Kidney glomerular epithelial cell (primary cell): ENCODE data around the gene R3HDML.

Experiments used
- DNase-seq: peaks from one replicate; lab custom pipeline; 2025; lab: John Stamatoyannopoulos, UW

R3HDML gene

DNA sequence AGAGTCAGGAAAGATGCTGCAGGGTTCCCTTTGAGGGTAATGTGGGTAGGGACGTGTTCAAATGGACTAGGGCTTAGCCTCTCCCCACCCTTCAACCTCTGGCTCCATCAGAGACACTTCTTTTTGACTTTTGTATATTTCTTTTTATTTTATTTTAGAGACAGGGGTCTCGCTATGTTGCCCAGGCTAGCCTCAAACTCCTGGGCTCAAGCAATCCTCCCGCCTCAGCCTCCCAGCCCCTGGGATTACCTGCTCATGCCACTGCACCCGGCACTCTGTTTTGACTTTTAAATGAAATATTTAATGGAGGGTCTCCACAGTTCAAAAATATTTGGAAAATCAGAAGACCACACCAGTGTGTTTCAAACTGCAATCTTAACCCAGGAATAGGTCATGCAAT lies 27.2 kb downstream of the R3HDML start:
- no peak for DNase-seq

DNA sequence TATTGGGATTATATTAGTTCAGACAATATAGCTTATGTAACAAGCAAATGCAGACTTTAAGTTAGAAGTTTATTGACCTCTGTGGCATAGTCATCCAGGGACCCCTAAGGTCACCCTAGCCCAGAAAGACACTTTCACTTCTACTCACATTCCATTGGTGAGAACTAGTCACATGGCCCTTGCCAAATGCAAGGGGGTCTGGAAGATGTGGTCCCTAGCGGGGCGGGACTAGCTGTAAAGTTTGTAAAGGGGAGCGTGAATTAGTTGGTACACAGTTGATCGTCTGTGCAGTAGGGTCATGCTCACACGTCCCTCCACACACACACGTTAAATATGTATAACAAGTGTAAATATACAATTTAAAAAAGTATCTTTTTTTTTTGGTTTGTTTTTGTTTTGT lies 27.9 kb downstream of the R3HDML start:
- DNase-seq, result no peak

GRCh38 chr20:44367746-44368145 lies 30.9 kb downstream of the R3HDML start:
- no peak for DNase-seq

- no peak for DNase-seq
These were observed 33.9 kb downstream of the R3HDML start for GRCh38 chr20:44370639-44371218.

DNA sequence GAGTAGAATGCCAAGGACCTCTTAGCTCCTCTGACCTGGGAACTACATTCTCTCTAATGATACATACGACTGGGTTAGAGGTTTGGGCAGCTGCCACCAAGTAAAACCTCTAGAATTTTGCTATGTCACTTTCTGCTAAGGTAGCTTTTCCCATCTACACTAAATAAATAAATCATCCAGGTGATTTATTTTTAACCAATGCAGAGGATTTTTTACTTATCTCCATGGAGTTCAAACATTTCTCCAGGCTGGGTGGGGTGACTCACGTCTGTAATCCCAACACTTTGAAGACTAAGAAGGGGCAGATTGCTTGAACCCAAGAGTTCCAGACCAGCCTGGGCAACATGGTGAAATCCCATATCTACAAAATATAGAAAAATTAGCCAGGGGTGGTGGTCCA lies 45.8 kb downstream of the R3HDML start:
- DNase-seq, result no peak

DNA sequence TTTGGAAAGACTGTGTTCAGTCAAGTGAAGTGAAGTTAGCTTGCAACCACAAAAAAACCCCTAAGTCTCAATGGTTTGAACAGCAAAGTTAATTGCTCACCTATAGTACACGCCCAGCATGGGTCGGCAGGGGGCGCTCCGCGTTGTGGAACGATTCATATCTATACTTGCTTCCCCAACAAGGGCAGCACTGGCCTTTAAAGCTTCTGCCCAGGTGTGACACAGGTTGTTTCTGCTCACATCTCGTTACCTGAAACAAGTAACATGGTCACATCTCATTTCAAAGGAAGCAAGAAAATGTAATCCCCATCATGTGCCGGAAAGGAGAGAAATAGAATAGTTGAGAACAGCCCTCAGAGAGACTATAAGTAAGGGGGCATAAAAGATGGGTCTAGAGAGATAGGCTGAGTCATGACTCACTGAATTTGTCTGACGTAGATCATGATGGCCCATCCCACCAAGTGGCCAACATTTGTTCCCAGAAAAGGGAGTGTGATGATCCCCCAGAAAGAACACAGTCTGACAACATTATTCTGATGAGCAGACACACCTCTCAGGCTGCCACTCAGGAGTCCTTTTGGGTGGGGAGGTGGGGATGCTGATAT lies 47.7 kb downstream of the R3HDML start:
- DNase-seq, result peak; percentile 48

- DNase-seq, result peak; percentile 54
These were observed 51.7 kb downstream of the R3HDML start for GRCh38 chr20:44388466-44389023.

- no peak for DNase-seq
These were observed 53.0 kb downstream of the R3HDML start for GRCh38 chr20:44389871-44390270.

DNA sequence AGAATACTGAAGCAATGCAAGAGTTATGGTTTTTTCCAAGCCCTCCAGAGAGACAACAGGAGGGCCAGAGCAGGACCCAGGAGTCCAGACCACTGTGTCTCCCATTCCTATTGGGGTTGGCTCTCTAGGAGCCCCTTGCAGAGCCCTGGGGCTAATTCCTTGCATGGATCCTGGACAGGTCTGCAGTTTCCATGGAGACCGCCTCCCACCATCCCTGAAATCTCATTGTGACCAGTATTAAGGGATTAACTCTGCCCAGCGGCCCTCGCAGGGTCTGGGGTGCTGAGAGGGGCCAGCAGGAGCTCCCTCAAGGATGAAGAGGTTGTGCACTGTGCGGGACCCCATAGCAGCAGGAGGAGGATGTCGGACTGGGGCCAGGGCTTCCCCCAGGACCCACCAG lies 53.4 kb downstream of the R3HDML start:
- no peak for DNase-seq

- no peak for DNase-seq
These were observed 55.4 kb downstream of the R3HDML start for GRCh38 chr20:44392088-44392775.

- DNase-seq, result no peak
These were observed 56.1 kb downstream of the R3HDML start for GRCh38 chr20:44392776-44393607.

- no peak for DNase-seq
These were observed 57.0 kb downstream of the R3HDML start for GRCh38 chr20:44393608-44394451.

- no peak for DNase-seq
These were observed 57.5 kb downstream of the R3HDML start for GRCh38 chr20:44394452-44394701.

DNA sequence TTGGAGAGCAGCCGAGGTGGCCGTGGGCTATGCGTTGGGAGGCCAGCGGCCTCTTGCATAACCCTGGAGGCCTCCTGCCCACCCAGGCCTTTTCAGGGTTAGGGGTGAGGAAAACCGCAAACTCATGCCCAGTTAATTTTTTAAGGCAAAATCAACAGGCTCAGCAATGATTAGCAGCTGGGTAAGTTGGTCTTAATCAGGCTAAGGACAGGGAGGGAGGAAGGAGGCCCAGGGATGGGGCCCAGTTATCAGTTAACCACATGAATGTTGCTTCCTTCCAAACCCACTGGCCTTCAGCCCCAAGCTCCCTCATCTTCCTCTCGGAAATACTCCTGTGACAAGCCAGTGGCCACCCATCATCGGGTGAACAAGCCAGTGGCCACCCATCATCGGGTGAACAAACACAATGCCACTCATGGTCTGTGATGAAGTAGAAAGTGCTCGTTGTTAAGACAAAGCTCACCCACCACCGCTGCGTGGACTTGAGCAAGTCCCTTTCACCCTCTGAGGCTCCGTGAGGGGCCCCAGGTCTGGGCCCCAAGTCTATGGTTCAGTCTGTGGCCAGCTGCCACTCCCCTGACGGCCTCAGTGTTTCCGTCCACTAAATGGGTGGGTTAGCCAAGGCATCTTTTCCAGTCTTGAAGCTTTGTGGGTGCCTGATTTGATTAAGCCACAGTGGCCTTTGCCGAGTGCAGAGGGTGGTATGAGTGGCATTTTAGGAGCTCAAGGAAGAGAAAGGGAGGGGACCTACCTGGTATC lies 58.0 kb downstream of the R3HDML start:
- DNase-seq, result no peak

- no peak for DNase-seq
These were observed 58.9 kb downstream of the R3HDML start for GRCh38 chr20:44395461-44396340.

GRCh38 chr20:44396369-44397130 lies 59.7 kb downstream of the R3HDML start:
- DNase-seq, result no peak

DNA sequence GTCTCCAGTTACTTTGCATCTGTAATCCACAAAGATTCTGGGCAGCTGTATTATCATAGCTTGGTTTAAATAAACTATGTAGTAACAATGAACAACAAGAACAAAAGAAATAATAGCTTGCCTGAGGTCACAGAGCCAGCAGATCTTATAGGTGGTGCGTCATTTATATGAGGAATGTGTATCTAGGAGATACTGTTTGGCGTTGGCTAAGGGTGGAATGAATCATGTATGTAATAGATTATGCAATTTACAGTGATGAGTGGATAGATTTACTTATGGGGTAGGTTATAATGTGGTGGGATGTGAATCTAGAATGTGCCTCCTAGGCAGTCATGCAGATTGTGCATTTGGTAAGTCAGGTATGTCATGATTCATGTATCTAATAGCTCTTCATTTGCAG lies 61.5 kb downstream of the R3HDML start:
- no peak for DNase-seq

- no peak for DNase-seq
These were observed 62.6 kb downstream of the R3HDML start for GRCh38 chr20:44399446-44399845.

- DNase-seq, result no peak
These were observed 63.8 kb downstream of the R3HDML start for GRCh38 chr20:44400671-44400969.
